GM12864 (cell line): ENCODE data around the gene MFNG.
"Not testable (repeated sequence)": the region's sequence is repeated elsewhere in the genome, so short reads cannot be mapped to it uniquely, and the experiment has no call there.

ENCODE experiments used
- DNase-seq: peaks from one replicate; pipeline ENCODE4 v3.0.0-alpha.2; 2011; ENCODE audit warnings: low read depth
- H3K4me3 ChIP-seq: 2 replicates; pipeline ENCODE4 v1.5.1; 2011; ENCODE audit warnings: mild to moderate bottlenecking, low read depth, low read length, control low read depth
- TF ChIP-seq, protein P1 (sequence below): IDR thresholded peaks from 2 replicates; pipeline ENCODE4 v1.5.1; 2011; ENCODE audit warnings: low read depth, mild to moderate bottlenecking, moderate library complexity, low read length, control low read depth, inconsistent platforms; ENCODE audit errors: missing control alignments

The MFNG gene

DNA sequence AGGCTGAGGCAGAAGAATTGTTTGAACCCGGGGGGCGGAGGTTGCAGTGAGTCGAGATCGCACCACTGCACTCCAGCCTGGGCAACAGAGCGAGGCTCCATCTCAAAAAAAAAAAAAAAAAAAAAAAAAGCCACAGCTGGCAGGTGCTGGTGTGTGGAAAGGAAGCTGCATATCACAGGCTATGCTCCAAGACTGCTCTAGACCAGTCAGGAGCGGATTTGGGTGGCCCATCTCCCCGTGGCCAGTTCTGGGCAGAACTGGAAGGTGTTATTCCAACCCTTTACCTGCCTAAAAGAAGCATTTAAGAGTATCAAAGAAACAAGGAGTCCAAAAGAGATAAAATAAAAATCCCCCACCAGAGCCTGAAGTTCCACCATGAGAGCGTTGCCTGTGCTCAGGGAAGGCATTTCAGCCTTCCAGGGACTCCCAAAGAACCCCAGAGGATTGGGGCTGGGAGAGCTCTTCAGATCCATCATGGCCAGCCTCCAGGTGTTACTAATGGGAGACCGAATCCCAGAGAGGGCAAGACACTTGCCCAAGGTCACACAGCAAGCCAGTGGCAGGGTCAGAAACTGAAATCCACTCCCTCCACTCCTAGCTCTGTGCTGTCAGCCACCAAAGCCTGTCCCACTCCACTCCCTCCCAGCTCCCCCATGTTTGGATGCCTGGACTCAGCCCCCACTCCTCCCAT lies 14.3 kb downstream of the MFNG start:
- no peak overlapping the region for H3K4me3 ChIP-seq
- no peak for DNase-seq
- TF ChIP-seq, protein P1, sequence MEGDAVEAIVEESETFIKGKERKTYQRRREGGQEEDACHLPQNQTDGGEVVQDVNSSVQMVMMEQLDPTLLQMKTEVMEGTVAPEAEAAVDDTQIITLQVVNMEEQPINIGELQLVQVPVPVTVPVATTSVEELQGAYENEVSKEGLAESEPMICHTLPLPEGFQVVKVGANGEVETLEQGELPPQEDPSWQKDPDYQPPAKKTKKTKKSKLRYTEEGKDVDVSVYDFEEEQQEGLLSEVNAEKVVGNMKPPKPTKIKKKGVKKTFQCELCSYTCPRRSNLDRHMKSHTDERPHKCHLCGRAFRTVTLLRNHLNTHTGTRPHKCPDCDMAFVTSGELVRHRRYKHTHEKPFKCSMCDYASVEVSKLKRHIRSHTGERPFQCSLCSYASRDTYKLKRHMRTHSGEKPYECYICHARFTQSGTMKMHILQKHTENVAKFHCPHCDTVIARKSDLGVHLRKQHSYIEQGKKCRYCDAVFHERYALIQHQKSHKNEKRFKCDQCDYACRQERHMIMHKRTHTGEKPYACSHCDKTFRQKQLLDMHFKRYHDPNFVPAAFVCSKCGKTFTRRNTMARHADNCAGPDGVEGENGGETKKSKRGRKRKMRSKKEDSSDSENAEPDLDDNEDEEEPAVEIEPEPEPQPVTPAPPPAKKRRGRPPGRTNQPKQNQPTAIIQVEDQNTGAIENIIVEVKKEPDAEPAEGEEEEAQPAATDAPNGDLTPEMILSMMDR, result no peak

DNA sequence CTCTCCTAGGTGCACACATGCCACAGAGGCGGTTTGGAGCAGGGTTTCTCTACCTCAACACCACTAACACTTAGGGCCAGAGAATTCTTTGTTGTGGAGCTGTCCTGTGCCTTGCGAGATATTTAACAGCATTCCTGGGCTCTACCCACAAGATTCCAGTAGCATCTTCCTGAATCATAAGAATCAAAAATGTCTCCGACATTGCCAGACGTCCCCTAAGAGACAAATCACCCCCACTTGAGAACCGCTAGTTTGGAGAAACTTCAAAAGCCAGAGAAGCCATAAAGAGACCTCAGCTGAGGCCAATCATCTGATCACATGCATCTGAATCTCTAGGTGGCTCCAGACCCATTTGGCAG lies 16.1 kb downstream of the MFNG start:
- no peak for DNase-seq
- no peak overlapping the region for H3K4me3 ChIP-seq
- TF ChIP-seq, protein P1, result no peak

GRCh38 chr22:37469416-37470086 lies 16.6 kb downstream of the MFNG start:
- TF ChIP-seq, protein P1, result no peak
- no peak overlapping the region for H3K4me3 ChIP-seq
- DNase-seq, result no peak

DNA sequence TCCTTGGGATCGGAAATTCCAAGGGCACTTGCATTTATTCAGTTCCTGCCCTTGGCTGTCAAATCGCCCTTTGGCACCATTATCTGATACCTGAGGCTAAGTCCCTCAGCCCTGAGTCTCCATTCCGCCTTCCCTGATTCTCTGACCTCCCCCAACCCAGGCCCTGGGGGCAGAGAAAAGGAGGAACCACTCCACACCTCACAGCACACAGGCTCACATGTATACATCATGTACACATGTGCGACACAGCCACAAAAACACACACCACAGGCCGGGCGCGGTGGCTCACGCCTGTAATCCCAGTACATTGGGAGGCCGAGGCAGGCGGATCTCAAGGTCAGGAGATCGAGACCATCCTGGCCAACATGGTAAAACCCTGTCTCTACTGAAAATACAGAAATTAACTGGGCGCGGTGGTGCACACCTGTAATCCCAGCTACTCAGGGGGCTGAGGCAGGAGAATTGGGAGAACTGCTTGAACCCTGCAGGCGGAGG lies 17.9 kb downstream of the MFNG start:
- DNase-seq, H3K4me3 ChIP-seq: not testable (repeated sequence)

GRCh38 chr22:37467391-37467955 lies 18.7 kb downstream of the MFNG start:
- H3K4me3 ChIP-seq, result no peak overlapping the region
- DNase-seq, result no peak
- TF ChIP-seq, protein P1, result no peak

DNA sequence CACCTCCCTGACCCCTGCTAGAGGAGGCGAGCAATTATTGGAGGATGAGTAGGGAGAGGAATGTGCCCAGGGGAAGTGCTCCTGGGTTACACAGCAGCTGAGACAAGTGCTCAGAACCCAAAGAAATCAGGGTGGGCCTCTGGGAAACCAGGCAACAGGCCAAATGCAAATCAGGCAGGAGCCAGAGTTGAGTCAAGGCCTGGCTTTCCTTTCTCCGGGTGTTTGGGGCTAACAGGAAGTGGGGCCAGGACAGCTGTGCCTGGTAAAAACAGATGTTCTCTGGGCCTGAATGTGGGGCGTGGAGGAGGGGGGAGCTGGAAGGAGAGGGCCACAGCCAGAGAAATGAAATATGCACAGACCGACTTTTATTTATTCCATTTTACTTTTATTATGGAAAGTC lies 22.0 kb downstream of the MFNG start:
- peak; percentile 39 for DNase-seq
- H3K4me3 ChIP-seq, result no peak overlapping the region
- TF ChIP-seq, protein P1, result no peak

- TF ChIP-seq, protein P1, result no peak
- no peak overlapping the region for H3K4me3 ChIP-seq
- DNase-seq, result no peak
Observed at GRCh38 chr22:37462983-37463382, 23.2 kb downstream of the MFNG start.
